Spleen (tissue), 11 donors: ENCODE results near the gene STARD13. TPM values are rescaled to one million over a fixed set of nuclear protein-coding genes. Genes with fewer than 3 reads are reported as not detected.
A peak's percentile ranks its signal among the peaks of the same experiment; 100 is the strongest.

ENCODE experiments used
- DNase-seq: peaks from one replicate; pipeline ENCODE4 v3.0.0-alpha.2; 2020
- H3K27ac ChIP-seq, 8 donors: fragments of 200-600 bp; sonication (generic) in 7 of 8; 1 replicate in 4 of 8; 2 replicates in 4 of 8; pipeline versions ENCODE4 v1.5.0 to v1.8.0; 2016 to 2021; ENCODE audit warnings: inconsistent platforms in 4 of 8, mild to moderate bottlenecking in 4 of 8, moderate library complexity in 1 of 8
- H3K27me3 ChIP-seq, 7 donors: fragments of 200-600 bp; sonication (generic) in 6 of 7; replicated peaks in 1 of 7; 1 replicate in 4 of 7; 2 replicates in 3 of 7; pipeline versions ENCODE4 v1.5.0 to v1.8.0; 2016 to 2021; ENCODE audit warnings: inconsistent platforms in 3 of 7, mild to moderate bottlenecking in 1 of 7
- H3K36me3 ChIP-seq, 6 donors: fragments of 200-600 bp; sonication (generic) in 5 of 6; 1 replicate in 4 of 6; 2 replicates in 2 of 6; pipeline versions ENCODE4 v1.5.0 to v1.8.0; 2016 to 2021; ENCODE audit warnings: inconsistent platforms in 2 of 6
- H3K4me1 ChIP-seq, 6 donors: fragments of 200-600 bp; sonication (generic) in 5 of 6; 1 replicate in 3 of 6; 2 replicates in 3 of 6; pipeline versions ENCODE4 v1.5.0 to v1.8.0; 2016 to 2021; ENCODE audit warnings: inconsistent platforms in 3 of 6
- H3K4me3 ChIP-seq, 8 donors: fragments of 200-600 bp; sonication (generic) in 7 of 8; 1 replicate in 4 of 8; 2 replicates in 4 of 8; pipeline versions ENCODE4 v1.5.0 to v1.8.0; 2016 to 2021; ENCODE audit warnings: inconsistent platforms in 4 of 8, mild to moderate bottlenecking in 4 of 8, moderate library complexity in 2 of 8
- H3K9me3 ChIP-seq, 8 donors: fragments of 200-600 bp; sonication (generic) in 7 of 8; 1 replicate in 4 of 8; 2 replicates in 4 of 8; pipeline versions ENCODE4 v1.5.0 to v1.8.0; 2016 to 2021; ENCODE audit warnings: inconsistent platforms in 4 of 8
- POLR2A ChIP-seq, 3 donors: fragments of 450-650 bp; IDR thresholded peaks; one replicate each; pipeline ENCODE4 v1.5.1; 2017; ENCODE audit warnings: antibody characterized with exemption in 3 of 3, mild to moderate bottlenecking in 1 of 3
- POLR2AphosphoS5 ChIP-seq, 3 donors: sonication (generic); formaldehyde crosslinking; IDR thresholded peaks; one replicate each; pipeline ENCODE4 v1.5.1; 2017; ENCODE audit warnings: antibody characterized with exemption in 3 of 3
- WGBS, 5 donors: extraction: QIAGEN DNeasy Blood & Tissue Kit in 3 of 5; methylation state at CpG; one replicate each; pipeline versions ENCODE4 v1.1.5 to v1.1.7; 2013 to 2018; 5-methylcytosine and 5-hydroxymethylcytosine counted together
- intact Hi-C: fragments of 100-400 bp; cut with DNase I; formaldehyde crosslinking; loops from one replicate; pipeline ENCODE4 v1.15.0; 2023; ENCODE audit warnings: low total_unique reads
- polyA plus RNA-seq, 3 donors: library from polyadenylated mRNA; stranded (reverse); fragments of 200-250 nt; gene quantifications; one replicate each; pipeline ENCODE4 v1.2.1, GENCODE V29; 2013
- total RNA-seq, 7 donors: library from RNA; depleted of rRNA in 3 of 7; stranded (reverse); fragments of >200 nt in 3 of 7; fragmentation: NEBNext Ultra II Directional in 4 of 7; extraction: Animal tissue kit (Norgen Biotek cat#: 25700) in 4 of 7; gene quantifications; one replicate each; pipeline versions ENCODE4 v1.1.0 to v1.2.1, GENCODE V29; 2016 to 2021
- TF ChIP-seq, protein P1 (sequence below), 11 experiments: fragments of 200-600 bp in 7 of 11; fragments of 450-650 bp in 4 of 11; sonication (generic) in 4 of 11; IDR thresholded peaks in 8 of 11; conservative IDR thresholded peaks in 3 of 11; 1 replicate in 7 of 11; 2 replicates in 4 of 11; pipeline versions ENCODE4 v1.4.0 to v1.8.0; 2016 to 2021; ENCODE audit warnings: antibody characterized with exemption in 11 of 11, inconsistent platforms in 4 of 11, mild to moderate bottlenecking in 1 of 11
- donor health status: healthy with polysubstance abuse.
- donor health status: DM: no; HTN: no; CAD: no; lungs with moderate emphysema.
- donor health status: DM: no; HTN: no; CAD: no.
- donor health status: Bipolar disorder and iron deficiency.
- donor health status: healthy.
- donor health status: DM: no; HTN: no; CAD: no.
- donor health status: DM: yes; HTN: yes; CAD: no.

Gene STARD13
- total and polyA plus RNA-seq, 10 donors, result 1.4 to 58.1 (median 26.7) TPM

DNA sequence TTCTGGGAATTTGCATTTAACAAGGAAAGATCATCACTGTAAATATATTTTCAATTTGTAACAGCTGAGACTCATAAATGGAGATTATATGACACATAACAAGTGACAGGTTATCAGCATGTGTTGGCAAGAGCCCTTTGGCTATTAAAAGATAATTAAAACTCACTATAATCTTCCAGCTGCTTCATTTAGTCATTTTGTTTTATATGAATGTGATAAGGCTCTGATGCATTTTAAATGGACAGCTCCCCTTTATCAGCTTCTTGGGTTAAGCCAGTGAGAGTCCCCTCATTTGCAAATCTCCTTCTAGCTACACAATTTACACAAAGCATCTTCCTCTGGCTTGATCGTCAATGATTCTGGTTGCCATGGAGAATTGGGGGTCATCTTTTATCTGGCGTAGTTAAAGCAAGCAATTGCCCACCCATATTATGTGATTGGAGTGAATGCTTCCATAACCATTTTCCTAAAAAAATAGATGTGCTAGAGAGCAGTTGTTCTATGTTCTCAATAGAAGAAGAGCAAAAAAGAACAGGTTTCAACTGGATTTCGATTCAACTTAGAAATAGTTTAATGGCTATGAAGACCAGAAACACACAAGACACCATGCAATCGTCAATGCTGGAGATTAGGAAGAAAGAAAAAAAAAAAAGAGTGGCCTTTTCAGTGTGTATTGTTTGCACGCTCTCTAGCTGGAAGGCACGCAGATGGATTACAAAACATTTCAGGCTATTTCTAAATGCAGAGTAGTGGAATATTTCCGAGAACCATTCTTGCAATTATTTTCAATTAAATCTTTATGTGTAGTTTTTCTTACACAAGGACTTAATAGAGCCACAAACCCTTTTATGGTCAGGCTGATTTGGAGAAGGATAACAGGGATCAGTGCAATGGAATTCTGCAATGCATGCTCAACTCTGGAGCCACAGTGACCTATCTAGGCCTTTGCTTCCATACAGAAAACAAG lies 27.4 kb downstream of the STARD13 start:
- intact Hi-C loops, result no loop called here
- Histone ChIP-seq H3K27me3 (no peaks in the 10 kb centered on the region), H3K4me3 (no peak overlapping the region), H3K9me3 (no peaks in the 10 kb centered on the region), H3K36me3 (no peaks in the 10 kb centered on the region), H3K4me1 (peaks cover 0 to 9% (median 3%) of the 10 kb centered on the region in 6 donors), H3K27ac (peak overlapping the region in 1 of 8 donors; percentile 38)
- TF ChIP-seq POLR2A (IDR thresholded peaks at IDR 0.05), result no peak
- no peak for TF ChIP-seq POLR2AphosphoS5 (IDR thresholded peaks at IDR 0.05)
- TF ChIP-seq, protein P1, sequence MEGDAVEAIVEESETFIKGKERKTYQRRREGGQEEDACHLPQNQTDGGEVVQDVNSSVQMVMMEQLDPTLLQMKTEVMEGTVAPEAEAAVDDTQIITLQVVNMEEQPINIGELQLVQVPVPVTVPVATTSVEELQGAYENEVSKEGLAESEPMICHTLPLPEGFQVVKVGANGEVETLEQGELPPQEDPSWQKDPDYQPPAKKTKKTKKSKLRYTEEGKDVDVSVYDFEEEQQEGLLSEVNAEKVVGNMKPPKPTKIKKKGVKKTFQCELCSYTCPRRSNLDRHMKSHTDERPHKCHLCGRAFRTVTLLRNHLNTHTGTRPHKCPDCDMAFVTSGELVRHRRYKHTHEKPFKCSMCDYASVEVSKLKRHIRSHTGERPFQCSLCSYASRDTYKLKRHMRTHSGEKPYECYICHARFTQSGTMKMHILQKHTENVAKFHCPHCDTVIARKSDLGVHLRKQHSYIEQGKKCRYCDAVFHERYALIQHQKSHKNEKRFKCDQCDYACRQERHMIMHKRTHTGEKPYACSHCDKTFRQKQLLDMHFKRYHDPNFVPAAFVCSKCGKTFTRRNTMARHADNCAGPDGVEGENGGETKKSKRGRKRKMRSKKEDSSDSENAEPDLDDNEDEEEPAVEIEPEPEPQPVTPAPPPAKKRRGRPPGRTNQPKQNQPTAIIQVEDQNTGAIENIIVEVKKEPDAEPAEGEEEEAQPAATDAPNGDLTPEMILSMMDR (IDR thresholded peaks at IDR 0.05 in 8 of 11, conservative IDR thresholded peaks at IDR 0.05 in 3 of 11), result no peak
- 83 to 93% (median 87%) methylated on average over 7 of the region's 7 CpGs for WGBS, 5 donors
- DNase-seq, result no peak

DNA sequence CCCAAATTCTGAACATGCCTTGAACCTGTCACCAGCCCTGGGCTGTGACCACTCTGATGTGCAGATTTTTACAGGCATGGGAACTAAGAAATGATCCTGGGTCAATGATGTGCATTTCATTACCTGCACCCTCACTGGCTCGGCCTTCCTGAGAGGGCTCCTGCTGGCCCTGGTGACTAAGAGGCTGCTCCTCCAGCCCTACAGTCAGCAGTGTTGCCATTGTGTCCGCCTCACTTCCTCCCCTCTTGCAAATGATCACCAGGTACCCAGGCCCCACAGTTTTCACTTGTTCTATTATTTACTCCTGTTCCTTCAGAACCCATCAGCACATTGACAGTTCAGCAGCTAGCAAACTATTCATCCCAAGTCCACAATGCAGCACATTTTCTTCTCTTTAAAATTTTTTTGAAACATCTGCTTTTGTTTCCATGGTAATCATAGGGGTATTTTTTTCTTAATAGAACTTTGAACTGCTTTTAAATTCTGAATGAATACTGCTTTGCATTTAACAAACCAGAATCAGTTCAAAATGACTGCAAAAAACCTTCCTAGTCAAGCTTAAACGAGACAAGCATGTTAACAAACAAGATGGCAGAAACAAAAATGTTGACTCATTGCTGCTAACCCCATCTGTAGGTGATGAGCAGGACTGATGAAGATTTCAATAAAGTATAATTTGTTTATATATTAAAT lies 29.3 kb downstream of the STARD13 start:
- Histone ChIP-seq H3K36me3 (no peaks in the 10 kb centered on the region), H3K4me1 (peaks cover 0 to 7% (median 4%) of the 10 kb centered on the region in 6 donors), H3K27ac (no peak overlapping the region), H3K4me3 (no peak overlapping the region), H3K9me3 (no peaks in the 10 kb centered on the region), H3K27me3 (no peaks in the 10 kb centered on the region)
- DNase-seq, result no peak
- no peak for TF ChIP-seq POLR2AphosphoS5 (IDR thresholded peaks at IDR 0.05)
- WGBS, 5 donors, result 85 to 96% (median 90%) methylated on average over 3 of the region's 3 CpGs
- intact Hi-C loops, result no loop called here

DNA sequence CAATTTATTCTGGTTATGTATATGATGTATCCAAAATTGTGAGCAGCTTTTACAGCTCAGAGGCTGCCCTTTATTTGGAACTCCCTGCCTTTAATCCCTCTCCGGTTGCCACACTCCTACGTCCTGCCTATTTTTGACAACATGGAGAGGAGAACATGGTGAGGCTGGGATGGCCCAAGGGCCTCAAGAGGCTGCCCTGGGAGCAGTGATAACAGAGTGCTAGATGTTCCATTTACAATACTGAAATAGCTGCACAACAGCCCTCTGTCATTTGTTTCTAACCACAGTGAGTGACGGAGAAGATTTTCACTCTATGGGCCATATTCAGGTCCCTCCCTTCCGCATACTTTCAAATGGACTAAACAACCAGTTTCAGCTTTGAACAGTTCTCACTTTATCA lies 33.4 kb downstream of the STARD13 start:
- Histone ChIP-seq H3K36me3 (no peaks in the 10 kb centered on the region), H3K4me3 (no peak overlapping the region), H3K9me3 (no peaks in the 10 kb centered on the region), H3K27ac (no peak overlapping the region), H3K4me1 (peaks cover 0 to 14% (median 6%) of the 10 kb centered on the region in 6 donors), H3K27me3 (no peaks in the 10 kb centered on the region)
- TF ChIP-seq POLR2A (IDR thresholded peaks at IDR 0.05) (no peak), POLR2AphosphoS5 (IDR thresholded peaks at IDR 0.05) (no peak)
- TF ChIP-seq, protein P1 (IDR thresholded peaks at IDR 0.05 in 8 of 11, conservative IDR thresholded peaks at IDR 0.05 in 3 of 11), result no peak
- WGBS, 5 donors, result 90 to 97% (median 95%) methylated on average over 4 of the region's 4 CpGs
- DNase-seq, result no peak
- intact Hi-C loops, result no loop called here

DNA sequence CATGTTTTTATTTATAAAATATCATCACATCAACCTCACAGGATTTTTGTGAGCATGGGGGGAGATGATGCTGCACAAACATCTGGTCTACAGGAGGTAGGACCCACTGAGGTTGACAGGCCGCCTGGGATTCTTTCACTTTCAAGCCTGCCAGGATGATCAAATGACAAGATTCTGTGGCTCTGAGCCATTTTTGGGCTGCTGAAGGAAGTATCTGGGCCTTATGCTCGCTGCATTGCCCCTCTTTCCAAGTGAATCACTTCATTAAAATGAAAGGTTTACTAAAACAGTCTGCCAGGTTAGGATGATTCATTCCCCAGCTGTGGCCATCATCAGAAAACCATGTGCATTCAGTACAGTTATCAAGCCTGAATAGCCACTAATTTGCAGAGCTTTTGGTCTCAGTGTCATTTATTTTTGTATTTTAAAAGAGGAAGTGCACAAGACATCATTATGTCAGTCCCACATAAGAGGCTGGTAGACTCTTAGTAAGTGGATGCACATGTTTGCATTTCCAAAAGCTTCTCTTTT lies 34.4 kb downstream of the STARD13 start:
- no peak overlapping the region for H3K4me3 ChIP-seq
- intact Hi-C loops, result no loop called here
- no peaks in the 10 kb centered on the region for H3K36me3 ChIP-seq
- peak overlapping the region in 6 of 8 donors; percentile 9 to 40 (median 26) for H3K27ac ChIP-seq
- no peaks in the 10 kb centered on the region for H3K9me3 ChIP-seq
- DNase-seq, result no peak
- no peaks in the 10 kb centered on the region for H3K27me3 ChIP-seq
- WGBS, 5 donors, result 0 to 19% (median 6%) methylated on average over 2 of the region's 2 CpGs
- no peak for TF ChIP-seq POLR2AphosphoS5 (IDR thresholded peaks at IDR 0.05)
- TF ChIP-seq, protein P1 (IDR thresholded peaks at IDR 0.05 in 8 of 11, conservative IDR thresholded peaks at IDR 0.05 in 3 of 11), result no peak
- TF ChIP-seq POLR2A (IDR thresholded peaks at IDR 0.05), result no peak
- H3K4me1 ChIP-seq, result peaks cover 0 to 14% (median 6%) of the 10 kb centered on the region in 6 donors
